AML-193 (cell line): ENCODE data around the gene DRG2.

ENCODE experiments used
- DNase-seq, 2 experiments: peaks; one replicate each; lab custom pipeline; 2025; lab: John Stamatoyannopoulos, UW

Gene DRG2

DNA sequence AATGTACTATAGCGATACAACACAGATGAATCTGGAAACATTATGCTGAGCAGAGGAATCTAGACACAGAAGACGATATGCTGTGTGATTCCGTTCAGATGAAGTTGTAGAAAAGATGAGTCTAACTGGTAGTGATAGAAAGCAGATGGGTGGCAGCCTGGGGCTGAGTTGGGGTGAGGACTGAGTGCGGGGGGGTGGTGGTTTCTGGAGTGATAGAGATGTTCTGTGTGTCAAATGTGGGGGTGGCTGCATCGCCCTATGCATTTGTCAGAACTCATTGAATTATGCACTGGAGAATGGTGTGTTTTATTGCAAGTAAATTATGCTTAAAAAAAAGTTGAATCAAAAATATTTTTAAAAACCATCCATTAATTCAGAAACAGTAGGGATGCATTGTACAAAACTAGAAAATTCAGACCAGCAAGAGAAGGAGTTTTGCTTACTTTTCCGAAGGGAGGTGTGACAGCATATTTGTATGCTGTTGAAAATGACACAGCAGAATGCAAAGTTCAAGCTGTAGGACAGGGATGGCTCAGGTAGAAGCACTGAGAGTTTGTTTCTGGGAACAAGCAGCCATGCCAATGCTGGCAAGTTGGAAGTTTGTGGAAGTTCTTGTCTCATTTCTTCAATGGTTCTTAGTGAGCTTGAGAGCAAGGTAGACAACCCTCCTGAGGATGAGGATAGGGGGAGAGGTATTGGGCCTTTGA, 13.0 kb upstream of the DRG2 start:
- DNase-seq = no peak

DNA sequence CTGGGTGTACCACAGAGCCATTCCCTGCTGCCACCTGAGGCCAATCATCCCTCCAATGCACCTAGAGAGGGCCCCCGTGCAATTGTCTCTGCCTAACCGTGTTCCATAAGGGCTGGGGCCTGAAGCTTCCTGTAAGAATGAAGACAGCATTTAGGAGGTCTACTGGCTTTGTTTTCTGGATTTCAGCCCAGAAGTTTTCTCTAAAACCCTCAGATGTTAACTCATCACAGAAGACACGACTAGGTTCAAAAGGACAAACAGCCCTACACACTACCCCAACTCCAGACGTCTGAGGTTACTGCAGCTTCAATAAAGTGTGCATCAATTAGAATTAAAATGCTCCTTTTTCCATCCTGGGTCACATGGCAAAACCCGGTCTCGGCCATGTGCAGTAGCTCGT, 10.8 kb upstream of the DRG2 start:
- DNase-seq = no peak

DNA sequence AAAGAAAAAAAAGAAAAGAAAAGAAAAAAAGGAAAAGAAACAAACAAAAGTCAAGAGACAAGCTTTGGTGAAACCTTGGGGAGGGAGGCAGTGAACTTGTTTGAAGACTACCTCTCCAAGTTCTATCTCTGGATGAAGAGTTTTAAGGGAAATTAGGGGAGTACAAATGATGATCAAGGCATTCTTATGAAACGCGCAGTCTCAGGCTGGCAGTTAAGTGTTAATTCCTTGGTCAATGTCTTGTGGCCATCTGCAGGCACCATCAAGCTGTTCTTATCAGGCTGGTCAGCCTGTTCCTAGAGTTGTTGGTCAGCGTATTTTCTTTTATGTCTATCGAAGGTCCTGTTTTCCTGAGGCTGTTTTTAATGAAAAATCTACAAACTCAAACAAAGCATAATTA, 8.2 kb upstream of the DRG2 start:
- DNase-seq = no peak

DNA sequence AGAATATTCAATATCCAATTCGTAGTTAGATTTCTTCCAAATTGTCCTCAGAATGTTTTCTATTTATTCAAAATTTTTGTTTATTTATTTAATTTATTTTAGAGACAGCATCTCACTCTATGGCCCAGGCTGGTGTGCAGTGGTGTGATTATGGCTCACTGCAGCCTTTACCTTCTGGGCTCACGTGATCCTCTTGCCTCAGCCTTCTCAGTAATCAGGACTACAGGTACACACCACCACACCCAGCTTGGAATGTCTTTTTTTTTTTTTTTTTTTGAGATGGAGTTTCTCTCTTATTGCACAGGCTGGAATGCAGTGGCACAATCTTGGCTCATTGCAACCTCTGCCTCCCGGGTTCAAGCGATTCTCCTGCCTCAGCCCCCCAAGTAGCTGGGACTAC, 3.5 kb upstream of the DRG2 start:
- no peak for DNase-seq

DNA sequence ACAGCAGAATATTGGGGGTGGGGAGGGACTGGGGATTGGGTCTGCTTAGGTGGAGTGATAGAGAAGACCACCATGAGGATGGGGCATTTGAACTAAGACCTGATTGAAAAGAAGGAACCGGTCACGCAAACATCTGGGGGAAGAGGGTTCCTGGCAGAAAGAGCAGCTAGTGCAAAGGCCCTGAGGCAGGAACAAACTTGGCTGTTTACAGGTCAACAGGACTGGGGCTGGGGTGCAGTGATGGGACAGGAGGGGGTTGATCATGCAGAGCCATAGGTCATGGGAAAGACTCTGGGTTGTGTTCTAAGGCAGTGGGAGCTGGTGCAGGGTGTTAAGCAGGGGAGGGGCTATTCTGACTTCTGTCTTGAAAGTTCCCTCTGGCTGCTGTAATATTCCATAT, 1.9 kb downstream of the DRG2 start:
- no peak for DNase-seq

- DNase-seq = peak in 1 of 2 experiments; percentile 5
Measured at GRCh38 chr17:18093616-18094408, 6.1 kb downstream of the DRG2 start.

GRCh38 chr17:18094409-18094807, 6.7 kb downstream of the DRG2 start:
- DNase-seq = no peak

- no peak for DNase-seq
Measured at GRCh38 chr17:18099516-18099915, 11.8 kb downstream of the DRG2 start.

DNA sequence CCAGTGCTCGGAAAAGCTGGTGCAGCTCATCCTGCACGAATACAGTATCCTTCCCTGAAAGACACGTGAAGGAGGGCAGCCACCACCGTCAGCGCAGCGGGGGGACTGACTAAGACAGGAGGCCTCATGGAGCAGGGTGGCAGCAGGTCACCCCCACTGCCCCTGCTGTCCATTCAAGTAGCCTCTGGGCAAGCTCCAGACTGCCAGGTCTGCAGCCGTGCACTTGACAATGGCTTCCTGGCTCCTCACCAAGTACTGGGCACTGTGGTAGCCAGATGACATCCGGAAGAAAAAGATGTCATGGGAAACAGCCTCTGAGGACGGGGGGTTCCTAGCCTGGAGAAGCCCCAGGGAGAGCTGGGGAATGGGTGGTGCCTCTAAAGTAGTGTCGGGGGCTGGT, 12.9 kb downstream of the DRG2 start:
- no peak for DNase-seq

DNA sequence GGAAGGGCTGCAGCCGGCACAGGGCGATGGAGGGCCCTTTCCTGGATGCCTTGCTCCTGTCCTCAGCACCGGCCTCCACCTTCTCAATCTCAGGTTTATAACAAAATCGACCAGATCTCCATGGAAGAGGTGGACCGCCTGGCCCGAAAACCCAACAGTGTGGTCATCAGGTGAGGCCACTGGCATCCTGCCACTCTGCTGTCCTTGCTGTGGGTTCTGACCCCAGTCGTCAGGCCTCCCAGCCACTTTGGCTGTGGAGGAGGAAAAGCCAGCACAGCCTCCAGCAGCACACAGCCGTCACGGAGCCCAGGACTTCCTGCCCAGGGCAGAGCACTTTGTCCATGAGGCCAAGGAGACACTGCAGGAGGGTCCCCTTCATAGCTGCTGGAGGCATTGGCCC, 14.1 kb downstream of the DRG2 start:
- no peak for DNase-seq

DNA sequence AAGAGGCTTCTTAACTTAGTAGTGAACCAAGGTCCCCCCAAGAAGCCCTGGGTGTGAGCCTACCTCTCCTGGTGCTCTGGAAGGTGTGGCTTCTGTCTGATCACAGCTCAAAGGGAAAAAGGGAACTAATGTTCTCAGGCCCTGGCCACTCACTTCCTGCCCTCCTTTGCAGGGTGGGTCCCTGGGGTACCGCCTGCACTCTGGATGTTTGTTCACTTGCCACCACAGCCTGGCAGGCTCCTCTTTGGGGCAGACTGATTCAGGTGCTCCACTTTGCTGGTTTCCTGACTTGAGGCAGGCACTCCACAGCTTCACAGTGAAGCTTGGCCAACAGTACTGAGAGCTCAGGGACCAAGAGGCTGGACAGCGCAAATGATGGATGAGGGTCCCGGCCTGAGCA, 14.9 kb downstream of the DRG2 start:
- DNase-seq = no peak

GRCh38 chr17:18105027-18105426, 17.3 kb downstream of the DRG2 start:
- no peak for DNase-seq

DNA sequence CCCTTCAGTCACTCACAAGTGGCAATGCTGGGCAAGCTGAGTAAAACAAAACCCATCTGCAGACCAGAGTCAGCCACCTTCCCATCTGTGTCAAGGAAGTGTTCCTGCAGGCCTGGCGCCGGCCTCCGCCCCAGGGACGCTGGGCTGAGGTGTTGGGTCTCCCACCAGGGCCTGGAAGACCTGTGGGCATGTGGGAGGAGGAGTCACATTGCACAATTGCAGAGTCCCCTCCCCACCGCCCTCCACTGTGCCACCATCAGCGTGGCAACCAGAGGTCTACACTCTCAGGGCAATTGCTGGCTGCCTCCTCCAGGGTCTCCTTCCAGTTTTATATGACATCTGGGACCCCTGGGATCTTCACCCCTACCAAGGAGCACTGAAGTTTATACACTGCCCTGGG, 17.8 kb downstream of the DRG2 start:
- DNase-seq = no peak

- DNase-seq = no peak
Measured at GRCh38 chr17:18106211-18106610, 18.5 kb downstream of the DRG2 start.

GRCh38 chr17:18107061-18107790, 19.5 kb downstream of the DRG2 start:
- no peak for DNase-seq

DNA sequence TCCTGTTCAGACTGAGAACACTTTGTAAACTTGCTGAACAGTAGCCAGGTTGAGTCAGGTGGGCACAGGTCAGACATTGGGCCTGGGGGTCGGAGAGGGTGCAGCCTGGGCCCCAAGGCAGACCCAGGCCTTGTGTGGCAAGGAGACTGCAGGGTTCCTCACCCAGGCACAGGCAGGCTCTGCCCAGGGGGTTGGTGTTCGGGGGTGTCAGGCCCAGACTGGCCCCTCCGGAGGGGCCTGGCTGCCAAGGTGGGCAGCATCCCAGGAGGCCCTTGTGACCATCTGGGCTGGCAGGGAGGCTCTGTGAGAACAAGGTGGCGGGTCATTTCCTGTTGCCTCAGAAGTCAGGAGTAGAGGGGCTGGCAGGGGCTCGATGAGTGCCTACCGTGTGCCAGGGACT, 20.2 kb downstream of the DRG2 start:
- DNase-seq = no peak

GRCh38 chr17:18108401-18109312, 20.9 kb downstream of the DRG2 start, which contains the start of gene MYO15A:
MYO15A (plus strand) TSS chr17:18108756; CDS start chr17:18118801, 10,045 bp downstream.
- no peak for DNase-seq

- no peak for DNase-seq
Measured at GRCh38 chr17:18109935-18110485, 22.3 kb downstream of the DRG2 start.

- DNase-seq = no peak
Measured at GRCh38 chr17:18110636-18111145, 22.9 kb downstream of the DRG2 start.

DNA sequence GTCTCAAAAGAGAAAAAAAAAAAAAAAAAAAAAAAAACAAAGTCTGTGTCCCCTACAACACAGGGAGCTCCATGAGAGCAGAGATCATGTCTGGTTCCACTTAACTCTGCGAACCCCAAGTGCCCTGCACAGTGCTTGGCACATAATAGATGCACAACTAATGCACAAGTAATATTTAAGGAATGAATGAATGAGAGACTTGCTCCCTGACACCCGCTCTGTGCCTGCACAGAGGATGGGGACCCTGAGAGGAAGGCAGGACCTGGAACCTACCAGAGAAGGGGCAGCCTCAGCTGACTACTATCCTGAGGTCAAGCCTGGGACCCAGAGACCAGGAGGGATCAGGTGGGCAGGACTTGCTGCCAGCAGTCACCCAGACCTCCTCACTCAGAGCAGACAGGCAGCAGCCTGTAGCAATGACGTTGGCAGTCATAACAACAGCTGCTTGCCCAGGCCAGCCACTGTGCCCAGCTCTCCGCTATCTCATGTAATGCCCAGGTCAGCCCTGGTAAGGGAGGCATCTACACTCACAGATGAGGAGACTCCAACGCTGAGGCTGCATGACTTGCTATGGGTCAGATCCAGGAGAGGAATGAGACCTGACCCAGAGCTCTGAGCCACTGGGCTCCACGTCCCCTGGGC, 23.7 kb downstream of the DRG2 start:
- no peak for DNase-seq

GRCh38 chr17:18115517-18115916, 27.8 kb downstream of the DRG2 start:
- no peak for DNase-seq
